ENCODE data around the gene B4GALT4.
"Not testable (repeated sequence)": the region's sequence is repeated elsewhere in the genome, so short reads cannot be mapped to it uniquely, and the experiment has no call there.

Gene B4GALT4

GRCh38 chr3:119194237-119195150 lies 46.2 kb downstream of the B4GALT4 start:
- no peak for DNase-seq

- DNase-seq, result no peak
Observed at GRCh38 chr3:119191800-119192199, 48.9 kb downstream of the B4GALT4 start.

- no peak for DNase-seq
Observed at GRCh38 chr3:119187266-119187665, 53.4 kb downstream of the B4GALT4 start.

GRCh38 chr3:119184796-119185570 lies 55.7 kb downstream of the B4GALT4 start:
- DNase-seq, result no peak

- DNase-seq, result no peak
Observed at GRCh38 chr3:119184111-119184510, 56.6 kb downstream of the B4GALT4 start.

- DNase-seq, result no peak
Observed at GRCh38 chr3:119181765-119182164, 58.9 kb downstream of the B4GALT4 start.

GRCh38 chr3:119177321-119177720 lies 63.4 kb downstream of the B4GALT4 start:
- no peak for DNase-seq

- DNase-seq, result no peak
Observed at GRCh38 chr3:119176778-119177177, 63.9 kb downstream of the B4GALT4 start.

- no peak for DNase-seq
Observed at GRCh38 chr3:119175872-119176756, 64.6 kb downstream of the B4GALT4 start.

- no peak for DNase-seq
Observed at GRCh38 chr3:119173325-119173724, 67.4 kb downstream of the B4GALT4 start, which contains the start of gene UPK1B. Gene UPK1B (plus strand): TSS chr3:119173598. CDS start chr3:119186742, 13,144 bp downstream.

- no peak for DNase-seq
Observed at GRCh38 chr3:119170821-119171220, 69.9 kb downstream of the B4GALT4 start.

- DNase-seq, result not testable (repeated sequence)
Observed at GRCh38 chr3:119164745-119165144, 75.9 kb downstream of the B4GALT4 start.
